HG02870 (cell line): ENCODE data around the gene PDCD1.

Experiments used
- ATAC-seq: cut with Tn5 transposase; IDR thresholded peaks from one replicate; pipeline ENCODE4 v1.9.1; 2021; ENCODE audit warnings: mild to moderate bottlenecking, moderate library complexity; ENCODE audit not compliant: unreplicated experiment

The PDCD1 gene

GRCh38 chr2:241852981-241853631, 5.6 kb downstream of the PDCD1 start:
- no peak for ATAC-seq

GRCh38 chr2:241852116-241852980, 6.3 kb downstream of the PDCD1 start:
- ATAC-seq: no peak

- no peak for ATAC-seq
Measured at GRCh38 chr2:241851325-241852115, 7.2 kb downstream of the PDCD1 start.

- no peak for ATAC-seq
Measured at GRCh38 chr2:241850544-241851324, 8.0 kb downstream of the PDCD1 start.

- no peak for ATAC-seq
Measured at GRCh38 chr2:241849616-241850543, 8.8 kb downstream of the PDCD1 start.

- ATAC-seq: no peak
Measured at GRCh38 chr2:241848761-241849615, 9.7 kb downstream of the PDCD1 start.

- ATAC-seq: no peak
Measured at GRCh38 chr2:241846406-241846805, 12.3 kb downstream of the PDCD1 start.

- no peak for ATAC-seq
Measured at GRCh38 chr2:241844831-241845578, 13.7 kb downstream of the PDCD1 start.

- ATAC-seq: no peak
Measured at GRCh38 chr2:241844066-241844728, 14.5 kb downstream of the PDCD1 start.

GRCh38 chr2:241843321-241844065, 15.2 kb downstream of the PDCD1 start:
- ATAC-seq: no peak

GRCh38 chr2:241842620-241843211, 16.0 kb downstream of the PDCD1 start:
- no peak for ATAC-seq

- ATAC-seq: no peak
Measured at GRCh38 chr2:241842067-241842415, 16.7 kb downstream of the PDCD1 start.

GRCh38 chr2:241841181-241842066, 17.3 kb downstream of the PDCD1 start:
- ATAC-seq: no peak

- no peak for ATAC-seq
Measured at GRCh38 chr2:241837197-241837965, 21.3 kb downstream of the PDCD1 start.

- ATAC-seq: no peak
Measured at GRCh38 chr2:241836292-241836691, 22.4 kb downstream of the PDCD1 start.
